GM12892 (cell line): Measurements from ENCODE around the gene ALOX5.

Experiments
- POLR2A ChIP-seq: IDR thresholded peaks from 2 replicates; pipeline ENCODE4 v1.6.1; 2011; ENCODE audit warnings: low read depth, low read length, control low read depth
- TAF1 ChIP-seq: IDR thresholded peaks from 2 replicates; pipeline ENCODE4 v1.6.1; 2011; ENCODE audit warnings: low read depth, mild to moderate bottlenecking, control low read depth, low read length, borderline replicate concordance

- TF ChIP-seq POLR2A (no peak), TAF1 (no peak)
Observed at GRCh38 chr10:45440511-45441062, 66.6 kb downstream of the ALOX5 start.
